Vagina (tissue), 2 donors: Measurements from ENCODE around the gene DENND5A.

Experiments
- POLR2A ChIP-seq, 2 donors: fragments of 450-650 bp; IDR thresholded peaks; one replicate each; pipeline ENCODE4 v1.6.1; 2017; ENCODE audit warnings: antibody characterized with exemption in 2 of 2, mild to moderate bottlenecking in 2 of 2, moderate library complexity in 2 of 2
- POLR2AphosphoS5 ChIP-seq, 2 donors: sonication (generic); formaldehyde crosslinking; IDR thresholded peaks; one replicate each; pipeline ENCODE4 v1.9.0; 2017; ENCODE audit warnings: antibody characterized with exemption in 2 of 2, mild to moderate bottlenecking in 2 of 2, low read depth in 1 of 2; ENCODE audit not compliant: insufficient read depth in 1 of 2
- TF ChIP-seq, protein P1 (sequence below), 3 experiments: fragments of 450-650 bp in 2 of 3; fragments of 200-600 bp in 1 of 3; sonication (generic) in 1 of 3; IDR thresholded peaks; one replicate each; pipeline ENCODE4 v1.5.1; 2017 to 2019; ENCODE audit warnings: antibody characterized with exemption in 3 of 3, mild to moderate bottlenecking in 2 of 3, moderate library complexity in 2 of 3

DNA sequence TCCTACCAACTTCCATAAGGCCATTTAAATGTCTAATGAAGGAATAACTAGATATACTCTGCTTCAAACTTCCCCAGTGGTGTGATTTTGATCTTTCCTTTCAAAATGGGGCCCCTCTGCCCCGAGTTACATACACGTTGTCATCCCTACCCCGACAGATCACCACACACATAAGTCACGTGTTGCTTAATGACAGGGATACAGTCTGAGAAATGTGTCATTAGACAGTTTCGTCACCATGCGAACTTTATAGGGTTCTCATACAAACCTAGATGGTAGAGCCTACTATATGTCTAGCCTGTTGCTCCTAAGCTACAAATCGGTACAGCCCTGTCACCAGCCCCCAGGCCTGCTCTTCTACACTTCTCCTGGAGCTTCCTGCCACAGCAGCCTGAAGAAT is 124.0 kb downstream of the DENND5A start:
- TF ChIP-seq POLR2AphosphoS5 (IDR thresholded peaks at IDR 0.05; ENCODE audit: insufficient read depth in 1 of 2, low read depth in 1 of 2) (no peak), POLR2A (IDR thresholded peaks at IDR 0.05) (no peak)
- TF ChIP-seq, protein P1, sequence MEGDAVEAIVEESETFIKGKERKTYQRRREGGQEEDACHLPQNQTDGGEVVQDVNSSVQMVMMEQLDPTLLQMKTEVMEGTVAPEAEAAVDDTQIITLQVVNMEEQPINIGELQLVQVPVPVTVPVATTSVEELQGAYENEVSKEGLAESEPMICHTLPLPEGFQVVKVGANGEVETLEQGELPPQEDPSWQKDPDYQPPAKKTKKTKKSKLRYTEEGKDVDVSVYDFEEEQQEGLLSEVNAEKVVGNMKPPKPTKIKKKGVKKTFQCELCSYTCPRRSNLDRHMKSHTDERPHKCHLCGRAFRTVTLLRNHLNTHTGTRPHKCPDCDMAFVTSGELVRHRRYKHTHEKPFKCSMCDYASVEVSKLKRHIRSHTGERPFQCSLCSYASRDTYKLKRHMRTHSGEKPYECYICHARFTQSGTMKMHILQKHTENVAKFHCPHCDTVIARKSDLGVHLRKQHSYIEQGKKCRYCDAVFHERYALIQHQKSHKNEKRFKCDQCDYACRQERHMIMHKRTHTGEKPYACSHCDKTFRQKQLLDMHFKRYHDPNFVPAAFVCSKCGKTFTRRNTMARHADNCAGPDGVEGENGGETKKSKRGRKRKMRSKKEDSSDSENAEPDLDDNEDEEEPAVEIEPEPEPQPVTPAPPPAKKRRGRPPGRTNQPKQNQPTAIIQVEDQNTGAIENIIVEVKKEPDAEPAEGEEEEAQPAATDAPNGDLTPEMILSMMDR (IDR thresholded peaks at IDR 0.05), result no peak
